H4 (cell line): ENCODE measurements around the gene MYO1D. TPM values are rescaled to one million over a fixed set of nuclear protein-coding genes. Genes with fewer than 3 reads are reported as not detected.

Source experiments
- DNase-seq: peaks from one replicate; pipeline ENCODE4 v3.0.0-alpha.2; 2015; ENCODE audit warnings: low spot score
- total RNA-seq: library from RNA; depleted of rRNA; stranded (reverse); fragments of >200 nt; shearing (Covaris generic); gene quantifications from 2 replicates; pipeline ENCODE4 v1.2.3, GENCODE V29; 2014

Gene MYO1D
- total RNA-seq, 1 experiment from 2014 or later, result 12.6 TPM

DNA sequence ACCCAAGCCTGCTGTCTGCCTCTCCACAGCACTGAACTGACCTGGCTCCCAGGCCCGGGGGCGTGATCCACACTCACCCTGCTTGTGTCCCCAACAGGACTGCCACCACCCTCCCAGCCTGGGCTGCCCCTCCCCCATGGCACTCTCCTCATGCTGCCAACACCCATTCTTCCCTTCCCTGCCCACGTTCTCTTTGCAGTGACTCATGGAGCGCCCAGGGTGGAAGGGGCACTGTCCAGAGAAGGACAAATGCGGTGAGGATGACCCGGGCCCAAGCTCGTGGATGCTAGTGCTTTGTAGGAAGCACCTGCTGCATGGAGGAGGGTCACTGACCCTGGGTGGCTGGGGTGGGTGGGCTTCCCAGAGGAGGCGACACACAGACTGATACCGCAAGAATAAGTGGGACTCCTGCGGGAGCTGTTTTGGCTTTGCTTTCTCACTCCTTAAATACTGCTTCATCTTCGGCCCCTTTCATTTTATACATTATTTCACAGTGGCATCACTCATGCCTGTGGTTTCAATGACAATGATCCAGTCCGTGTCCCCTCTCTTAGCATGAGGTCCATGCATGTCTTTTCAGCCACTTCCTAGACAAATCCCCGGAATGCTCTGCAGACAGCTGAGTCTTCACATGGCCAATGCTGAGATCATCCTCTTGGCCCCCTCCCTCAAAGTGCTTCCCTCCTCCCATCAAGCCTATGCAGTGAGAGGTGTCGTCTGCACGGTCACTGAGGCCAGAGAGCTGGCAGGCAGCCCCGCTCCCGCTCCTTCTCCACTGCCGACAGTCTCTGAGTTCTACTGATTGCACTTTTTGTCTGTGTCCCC lies 372.5 kb downstream of the MYO1D start:
- DNase-seq, result no peak

DNA sequence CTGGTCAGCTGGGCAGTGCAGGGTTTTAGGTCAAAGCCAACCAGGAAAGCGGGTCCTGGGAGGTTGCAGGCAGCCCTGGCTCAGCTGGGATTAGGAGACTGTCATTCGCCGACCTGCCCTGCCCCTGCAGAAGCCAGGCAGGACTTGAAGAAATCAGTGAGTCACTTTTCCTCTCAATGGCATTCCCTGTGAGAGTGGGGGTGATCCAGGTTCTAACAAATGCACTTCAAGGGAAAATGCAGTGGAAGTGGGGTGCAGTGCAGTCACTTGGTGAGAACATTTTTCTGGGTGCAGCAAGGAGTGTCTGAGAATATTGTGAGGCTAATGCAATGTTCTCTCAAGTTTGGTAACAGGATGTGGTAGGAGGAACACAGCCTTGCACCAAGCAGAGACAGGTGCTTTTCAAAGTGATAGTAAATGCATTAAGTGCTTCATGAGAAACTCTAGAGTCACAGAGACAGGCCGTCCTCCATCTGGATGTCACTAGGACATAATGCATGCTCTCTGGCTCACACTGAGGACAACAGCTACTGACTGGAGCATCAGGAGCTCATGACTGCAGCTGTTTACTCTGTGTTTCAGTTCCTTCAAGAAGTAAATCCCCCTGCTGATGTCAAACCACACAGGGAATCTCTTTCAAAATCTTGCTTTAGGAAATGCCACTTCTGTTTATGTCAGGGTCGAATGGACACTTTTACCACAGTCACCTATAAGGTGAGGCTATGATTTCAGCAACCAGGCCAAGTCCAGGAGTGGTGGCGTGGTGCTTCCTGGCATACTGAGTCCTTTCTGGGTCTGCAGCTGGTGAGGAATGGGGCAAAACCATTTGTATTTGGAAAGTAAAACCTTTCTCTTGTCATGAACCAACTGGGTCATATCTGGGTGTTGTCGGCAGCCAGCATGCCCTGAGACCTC lies 373.4 kb downstream of the MYO1D start:
- DNase-seq, result no peak

DNA sequence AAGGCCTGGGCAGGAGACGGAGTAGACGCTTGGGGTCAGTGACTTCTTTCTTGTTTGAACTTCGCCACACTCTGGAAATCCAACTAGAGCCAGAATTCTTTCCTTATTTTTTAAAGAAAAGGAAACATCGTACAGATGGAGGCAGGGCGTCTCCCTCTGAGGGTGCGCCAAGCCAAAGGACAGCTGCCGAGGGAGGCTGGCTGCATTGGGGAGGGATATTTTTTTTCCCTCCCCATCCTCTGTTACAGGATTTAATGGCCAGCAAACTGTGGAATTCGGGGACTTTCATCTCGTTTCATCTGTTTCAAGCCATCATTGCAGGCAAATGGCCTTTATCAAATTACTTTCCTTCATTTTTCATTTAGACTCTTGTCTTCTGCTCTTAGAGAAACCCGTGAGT lies 374.2 kb downstream of the MYO1D start:
- no peak for DNase-seq

DNA sequence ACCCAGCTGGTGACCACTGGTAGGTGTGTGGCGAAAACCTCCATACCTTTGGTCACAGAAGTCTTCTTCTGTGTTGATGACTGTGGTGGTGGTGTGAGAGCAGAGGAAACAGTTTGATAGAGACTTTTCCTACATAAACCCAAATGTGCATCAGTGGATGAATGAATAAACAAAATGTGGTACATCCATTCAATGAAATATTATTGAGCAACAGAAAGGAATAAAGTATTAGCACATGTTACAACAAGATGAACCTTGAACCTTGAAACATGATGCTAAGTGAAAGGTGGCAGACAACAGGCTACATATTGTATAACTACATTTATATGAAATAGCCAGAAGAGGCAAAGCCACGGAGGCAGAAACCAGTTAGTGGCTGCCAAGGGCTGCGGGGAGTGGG lies 374.9 kb downstream of the MYO1D start:
- no peak for DNase-seq

DNA sequence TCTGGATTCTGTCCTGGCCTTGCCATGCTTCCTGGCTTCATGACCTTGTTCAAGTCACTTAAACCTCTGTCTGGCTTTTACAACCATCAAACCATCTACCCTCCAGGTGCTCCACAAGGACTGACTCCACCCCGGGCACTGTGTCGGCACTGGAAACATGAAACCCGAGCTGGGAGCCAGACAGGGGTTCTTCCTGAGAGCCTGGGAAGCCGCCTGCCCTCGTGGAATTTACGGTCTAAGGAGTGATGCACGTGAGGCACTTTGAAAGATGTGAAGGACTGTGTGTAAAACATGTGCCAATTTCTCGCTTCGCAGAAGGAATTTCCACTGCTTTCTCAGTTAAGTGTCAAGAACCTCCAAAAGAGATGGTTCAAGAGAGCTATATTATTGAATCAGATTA lies 378.5 kb downstream of the MYO1D start:
- no peak for DNase-seq

DNA sequence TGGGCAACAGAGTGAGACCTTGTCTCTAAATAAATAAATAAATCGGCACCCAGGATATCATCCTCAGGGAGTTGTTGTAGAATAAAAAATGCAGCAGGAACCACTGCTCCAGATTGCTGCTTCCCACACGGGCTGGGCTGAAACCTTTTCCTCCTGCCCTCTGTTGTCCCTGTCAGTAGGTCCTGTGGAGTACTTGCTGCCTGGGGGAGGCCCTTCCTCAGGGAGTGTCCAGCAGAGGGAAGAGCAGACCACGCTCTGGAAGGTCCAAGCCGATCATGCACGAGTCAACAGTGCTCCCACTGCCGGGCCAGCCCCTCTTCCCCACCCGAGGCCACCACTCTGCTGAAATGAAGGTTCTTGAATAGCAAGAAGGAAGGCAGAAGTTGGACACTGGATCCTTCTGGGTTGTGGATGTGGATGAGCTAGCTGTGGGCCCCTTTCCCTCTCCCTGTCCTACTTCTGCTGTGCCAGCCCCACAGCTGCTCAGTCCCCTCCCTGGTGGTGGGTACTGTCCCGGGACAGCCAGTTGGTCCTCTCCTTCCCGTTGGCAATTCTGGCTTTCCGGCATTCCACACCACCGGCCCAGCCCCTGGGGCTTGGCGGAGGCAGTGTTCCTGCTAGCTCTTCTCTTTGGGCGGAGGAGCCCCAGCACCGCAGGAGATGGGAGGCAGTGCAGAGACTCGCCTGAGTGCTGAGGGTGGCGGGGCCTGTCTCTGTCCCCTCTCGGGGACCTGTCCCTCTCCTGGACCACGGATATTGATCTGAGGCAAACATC lies 379.3 kb downstream of the MYO1D start:
- no peak for DNase-seq

DNA sequence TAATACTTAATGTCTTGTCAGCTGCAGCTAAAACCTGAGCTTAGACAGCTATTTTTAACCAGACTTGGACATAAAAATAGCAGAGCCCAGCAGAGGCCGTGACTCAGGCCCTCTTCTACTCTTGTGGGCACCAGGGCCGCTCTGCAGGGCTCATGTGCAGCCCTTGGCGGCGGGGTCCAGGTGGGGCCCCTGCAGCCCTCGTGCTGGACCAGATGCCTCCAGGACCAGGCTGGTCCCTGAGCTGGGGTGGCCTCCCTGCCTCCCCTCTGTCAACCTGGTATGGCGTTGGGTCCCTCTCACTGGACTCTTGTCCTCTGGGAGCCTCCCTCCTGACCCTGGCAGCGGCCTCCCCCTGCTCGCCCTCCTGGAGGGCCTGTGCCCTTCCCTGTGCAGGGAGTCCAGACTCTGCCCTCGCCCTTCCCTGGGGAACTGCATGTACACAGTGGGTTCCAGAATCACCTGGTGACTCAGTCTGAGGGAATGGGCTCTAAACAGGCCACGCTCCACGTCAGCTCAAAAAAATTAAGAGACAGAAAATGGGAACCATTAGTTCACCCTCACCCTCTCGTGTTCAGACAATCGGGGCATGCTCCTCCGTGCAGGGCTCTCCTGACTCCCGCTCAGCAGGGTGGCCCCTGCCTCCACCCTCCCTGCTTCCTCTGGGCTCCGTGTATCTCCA lies 380.4 kb downstream of the MYO1D start:
- DNase-seq, result no peak

DNA sequence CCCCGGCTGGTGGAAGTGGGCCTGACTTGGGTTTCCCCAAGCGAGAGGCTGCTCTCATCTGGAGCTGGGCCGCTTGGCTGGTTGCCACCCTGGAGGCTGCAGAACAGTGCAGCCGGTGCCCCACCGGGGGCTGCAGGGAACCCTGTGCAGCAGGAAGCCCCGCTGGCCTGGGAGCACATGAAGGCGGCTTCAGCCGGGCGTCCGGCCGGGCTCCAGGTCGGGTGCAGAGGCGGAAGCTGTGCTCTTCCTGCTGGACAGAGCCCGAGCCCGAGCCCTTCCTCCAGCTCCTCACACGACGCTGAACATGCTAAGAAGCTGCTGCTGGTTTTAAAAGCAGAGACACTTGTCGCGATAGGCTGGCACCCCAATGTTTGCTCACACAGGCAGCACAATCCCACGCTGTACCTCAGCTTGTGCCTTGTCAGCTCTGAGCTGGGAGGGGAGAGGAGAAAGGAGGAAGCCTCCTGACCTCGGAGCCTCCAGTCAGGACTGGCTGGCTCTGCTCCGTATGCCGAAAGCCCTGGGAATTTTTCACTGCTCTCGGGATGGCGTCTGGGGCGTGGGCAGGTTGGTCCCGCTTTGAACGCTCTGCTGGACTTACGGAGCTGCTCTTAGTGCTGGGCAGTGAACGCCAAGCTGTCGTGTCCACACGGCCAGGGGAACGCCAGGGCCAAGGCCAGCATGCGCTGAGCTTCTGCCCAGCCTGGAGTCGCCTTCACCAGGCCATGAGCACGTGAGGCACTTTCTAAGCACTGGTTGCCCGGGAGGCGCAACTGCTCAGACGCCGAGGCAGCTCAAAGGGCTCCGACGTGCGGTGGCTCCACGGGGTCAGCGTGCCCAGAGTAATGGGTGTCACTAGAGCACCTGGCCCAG lies 381.3 kb downstream of the MYO1D start:
- DNase-seq, result no peak

DNA sequence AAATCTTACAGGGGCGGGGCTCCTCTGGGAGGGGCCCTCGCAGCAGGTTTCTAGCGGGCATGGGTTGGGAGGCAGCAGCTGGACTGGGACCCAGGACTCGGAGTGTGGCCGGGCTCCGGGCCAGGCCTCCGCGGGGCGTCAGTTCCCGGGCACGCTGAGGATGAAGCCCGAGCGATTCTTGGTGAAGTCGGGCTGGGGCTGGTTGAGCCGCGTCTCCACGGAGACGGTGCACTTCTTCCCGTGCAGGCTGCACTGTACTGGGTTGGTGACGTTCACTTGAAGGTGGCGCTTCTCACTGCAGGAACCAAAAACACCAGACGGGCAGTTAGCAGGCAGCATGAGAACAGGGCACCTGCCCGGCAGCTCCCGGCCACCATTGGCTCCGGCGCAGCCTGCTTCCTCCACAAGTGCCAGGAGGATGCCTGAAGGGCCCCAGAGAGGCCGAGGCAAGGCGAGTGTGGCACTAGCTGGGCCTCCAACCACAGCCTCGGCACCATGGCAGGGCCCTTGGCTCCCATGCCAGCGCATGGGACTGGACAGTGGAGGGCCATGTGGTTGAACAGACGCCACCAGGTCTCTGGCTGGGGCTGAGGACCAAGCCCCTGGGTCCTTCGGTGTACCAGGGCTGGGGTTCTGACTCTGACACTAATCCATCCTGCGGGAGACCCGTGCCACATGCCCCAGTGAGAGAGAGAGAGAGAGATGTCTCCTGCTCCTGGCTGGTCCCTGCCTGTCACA lies 382.1 kb downstream of the MYO1D start:
- no peak for DNase-seq

DNA sequence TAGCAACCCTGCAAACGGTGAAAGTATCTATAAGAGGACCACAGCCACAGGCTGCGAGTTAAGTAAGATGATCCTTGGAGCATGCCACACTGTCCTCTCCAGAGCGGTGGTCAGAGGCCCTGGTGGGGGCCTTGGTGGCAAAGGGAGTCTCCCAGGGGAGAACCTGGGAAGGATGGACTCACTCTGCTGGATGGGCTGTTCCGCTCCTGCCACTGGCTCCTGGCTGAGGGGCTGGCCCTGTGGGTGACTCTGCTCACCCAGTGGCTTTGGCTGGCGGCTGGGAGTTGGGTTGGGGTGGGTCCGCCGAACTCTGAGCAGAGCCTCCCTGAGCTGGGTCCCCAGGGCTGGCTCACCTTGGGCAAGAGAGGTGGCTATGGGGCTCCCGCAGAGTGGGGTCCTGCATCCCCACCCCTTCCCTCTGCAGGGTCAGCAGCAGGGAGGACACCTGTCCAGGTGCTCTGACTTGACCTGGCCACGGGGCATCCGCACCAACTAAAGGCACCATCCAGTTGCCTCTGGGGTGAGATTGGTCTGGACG lies 382.9 kb downstream of the MYO1D start:
- DNase-seq, result no peak

DNA sequence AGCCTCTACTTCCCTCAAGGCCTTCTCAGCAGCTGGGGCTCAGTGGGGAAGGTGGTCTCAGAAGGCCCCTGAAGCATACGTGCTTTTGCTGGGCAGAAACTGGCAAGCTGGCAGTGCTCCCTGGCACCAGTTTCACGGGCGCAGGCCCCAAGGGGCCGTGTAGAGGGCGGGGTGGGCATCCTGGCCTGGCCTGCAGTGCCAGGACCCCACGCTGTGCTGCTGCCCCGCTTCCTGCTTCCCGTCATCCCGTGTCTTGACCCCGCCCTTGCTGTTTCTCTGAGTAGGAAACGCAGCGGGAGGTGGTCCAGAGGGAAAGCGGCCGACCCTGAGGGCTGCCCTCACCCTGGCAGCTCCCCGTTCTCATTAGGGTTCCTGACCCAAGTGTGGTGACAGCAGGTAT lies 383.4 kb downstream of the MYO1D start:
- DNase-seq, result no peak

DNA sequence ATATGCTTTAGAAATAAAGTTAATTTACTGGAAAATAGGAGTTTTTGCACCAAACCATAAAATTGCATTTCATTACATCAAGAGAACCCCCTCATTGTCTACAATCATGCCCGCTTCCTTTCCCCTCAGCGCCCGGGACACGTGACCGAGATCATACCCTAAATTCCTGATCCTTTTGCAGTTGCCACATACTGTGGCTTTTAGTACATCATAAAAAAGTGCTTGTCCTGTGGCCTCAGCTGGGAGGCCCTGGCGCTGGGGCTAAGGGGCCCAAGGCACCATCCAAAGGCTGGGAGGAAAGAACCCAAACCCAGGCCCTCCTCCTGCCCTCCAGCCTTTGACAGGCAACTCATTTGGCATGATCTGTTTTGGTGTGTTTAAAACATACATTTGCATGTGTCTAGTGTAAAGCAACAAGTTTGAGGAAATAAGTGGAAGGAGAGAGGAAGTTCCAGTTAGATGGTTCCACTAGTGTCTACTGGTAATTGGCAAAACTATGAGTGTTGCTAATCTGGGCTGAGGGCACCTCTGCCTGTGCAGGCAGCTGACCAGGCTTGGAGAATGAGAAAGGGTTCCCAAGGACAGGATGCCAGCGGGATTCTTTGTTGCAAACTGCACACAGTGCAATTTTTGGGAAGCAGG lies 384.2 kb downstream of the MYO1D start:
- DNase-seq, result no peak

DNA sequence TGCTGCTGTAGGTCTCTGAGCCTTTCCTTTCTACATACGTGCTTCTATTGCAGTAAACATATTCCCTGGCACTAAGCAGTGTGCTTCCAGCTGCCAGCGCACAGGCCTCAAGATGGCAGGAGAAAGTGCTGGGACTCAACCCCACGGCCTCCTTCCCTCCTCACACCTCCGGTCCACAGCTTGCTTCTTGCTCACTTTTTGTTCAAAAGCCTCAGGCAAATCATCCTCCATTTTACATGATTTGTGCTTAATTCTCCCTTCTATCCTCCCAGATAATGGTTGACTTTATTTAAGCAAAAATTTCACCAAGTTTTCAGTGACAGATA lies 384.7 kb downstream of the MYO1D start:
- DNase-seq, result no peak

DNA sequence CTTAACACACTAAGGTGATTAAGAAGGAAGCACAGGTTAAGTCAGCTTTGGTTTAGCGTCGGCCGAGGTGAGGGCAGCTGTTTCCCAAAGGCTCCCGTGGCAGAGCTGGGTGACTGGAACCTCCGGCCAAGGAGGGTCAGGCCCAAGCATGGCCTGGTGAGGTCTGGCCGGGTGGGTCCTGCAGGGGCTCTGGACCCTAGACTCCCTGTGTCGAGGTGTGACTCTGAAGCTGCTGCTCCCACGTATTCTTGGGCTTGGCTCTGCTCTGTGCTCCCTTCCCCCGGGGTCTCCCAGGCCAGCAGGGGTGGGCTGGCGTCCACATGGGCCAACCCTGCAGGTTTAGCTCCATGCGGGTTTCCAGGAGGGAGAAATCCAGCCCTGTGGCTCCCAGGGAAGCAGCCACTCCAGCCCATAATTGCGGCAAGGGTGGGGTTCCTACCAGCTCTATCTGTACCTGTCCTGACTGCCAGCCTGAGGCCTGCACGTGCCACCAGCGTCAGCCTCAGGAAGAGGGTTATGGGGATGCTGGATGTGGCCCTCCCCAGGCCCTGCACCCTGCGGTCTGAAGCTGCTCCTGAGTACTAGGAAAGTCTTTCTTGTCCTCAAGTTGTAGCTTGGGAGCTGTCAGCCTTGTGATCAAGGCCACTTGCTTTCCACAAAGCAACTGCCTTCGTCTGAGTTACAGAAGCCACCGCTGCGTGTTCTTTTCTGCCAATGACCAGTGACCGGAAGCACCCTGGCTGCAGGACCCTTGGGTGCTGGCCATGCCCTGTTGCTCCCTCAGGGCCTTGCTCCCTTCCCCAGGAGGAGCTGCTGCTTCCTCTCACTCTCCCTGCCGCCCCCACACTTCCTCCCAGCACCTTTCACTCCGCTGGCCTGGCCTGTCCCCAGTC lies 385.3 kb downstream of the MYO1D start:
- DNase-seq, result no peak

DNA sequence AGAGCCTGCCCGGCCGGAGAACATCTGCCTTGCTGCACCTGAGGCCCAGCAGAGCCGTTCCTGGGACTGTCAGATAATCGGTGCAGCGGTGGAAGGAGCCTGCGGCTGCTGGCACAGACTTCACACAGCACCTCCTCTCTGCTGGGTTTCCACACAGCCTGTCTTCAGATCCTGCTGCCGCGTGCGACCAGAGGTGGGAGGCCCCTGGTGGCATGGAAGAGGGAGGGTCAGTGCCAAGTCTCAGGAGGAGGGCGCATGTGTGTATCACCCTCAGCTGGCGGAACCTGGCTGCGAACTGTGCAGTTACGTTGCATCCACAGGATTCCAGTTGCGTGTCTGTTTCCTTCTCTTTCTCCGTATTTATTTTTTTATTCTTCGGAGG lies 386.8 kb downstream of the MYO1D start:
- DNase-seq, result no peak

DNA sequence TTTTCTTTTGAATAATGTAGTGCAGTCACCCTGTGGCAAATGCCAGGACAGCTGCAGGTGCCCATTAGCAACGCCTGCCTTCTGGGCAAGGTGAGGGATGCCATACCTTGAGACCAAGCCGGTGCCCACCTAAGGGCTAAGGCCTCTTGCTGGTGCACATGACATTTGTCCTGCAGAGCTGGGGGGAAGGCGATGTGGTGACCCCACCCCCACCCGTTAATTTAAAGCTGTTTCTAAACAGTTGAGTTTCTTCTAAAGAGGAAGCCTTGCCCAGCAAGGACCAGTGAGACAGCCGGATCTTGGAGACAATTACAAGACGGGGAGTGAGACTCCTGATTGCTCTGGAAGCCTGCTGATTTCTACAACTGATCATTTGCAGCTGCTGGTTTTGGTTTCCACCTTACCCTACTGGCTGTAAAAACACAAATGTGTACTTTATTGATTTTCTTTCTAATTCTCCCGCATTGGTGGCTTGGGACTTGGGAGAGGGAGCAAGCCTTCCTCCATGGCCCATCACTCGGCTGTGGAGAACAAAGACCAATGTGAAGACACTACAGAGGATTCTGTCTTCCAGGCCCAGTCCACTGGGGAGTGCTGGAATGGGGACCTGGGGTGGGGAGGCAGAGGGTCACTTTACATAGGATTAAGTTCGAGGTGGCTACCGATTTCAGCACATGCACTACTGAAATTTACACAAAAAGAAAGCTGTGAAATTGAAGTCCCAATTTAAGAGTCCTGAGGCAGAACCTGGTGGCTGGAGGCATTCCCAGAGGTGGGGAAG lies 387.4 kb downstream of the MYO1D start:
- DNase-seq, result no peak

DNA sequence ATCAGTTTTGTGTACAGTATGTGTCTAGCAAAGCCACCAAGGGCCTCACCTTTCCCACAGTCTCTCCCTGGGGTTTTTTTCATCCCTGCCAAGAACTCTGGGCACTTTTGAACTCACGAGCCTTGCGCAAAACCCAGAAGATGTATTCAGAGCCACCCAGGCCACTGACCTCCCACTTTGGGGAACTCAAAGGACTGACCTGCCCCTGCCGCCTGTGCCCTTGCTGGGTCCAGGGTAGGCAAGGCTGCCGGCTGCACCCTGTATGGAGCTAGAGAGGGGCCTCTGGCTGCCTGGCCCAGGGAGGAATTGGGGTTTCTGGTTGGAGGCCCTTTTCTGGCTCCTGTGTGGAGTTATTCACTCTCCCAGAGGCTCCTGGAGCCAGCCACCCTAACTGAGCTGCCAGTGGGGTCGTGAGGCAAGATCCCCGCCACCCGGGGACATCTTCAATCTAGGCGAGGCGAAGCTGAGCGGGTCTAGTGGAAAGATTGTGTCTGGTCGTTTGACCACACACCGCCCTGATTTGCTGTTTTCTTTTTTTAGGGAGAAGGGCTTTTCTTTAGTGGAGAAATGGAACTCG lies 388.2 kb downstream of the MYO1D start:
- no peak for DNase-seq
